GM21619 (cell line): ENCODE data around the gene TRIP12.
"Not testable (repeated sequence)": the region's sequence is repeated elsewhere in the genome, so short reads cannot be mapped to it uniquely, and the experiment has no call there.

Experiments
- ATAC-seq: cut with Tn5 transposase; IDR thresholded peaks from one replicate; pipeline ENCODE4 v1.9.1; 2021; ENCODE audit not compliant: unreplicated experiment

The TRIP12 gene

GRCh38 chr2:229779650-229780049, 142.2 kb downstream of the TRIP12 start:
- ATAC-seq = no peak

GRCh38 chr2:229777716-229778115, 144.1 kb downstream of the TRIP12 start:
- ATAC-seq = no peak

- ATAC-seq = no peak
Observed at GRCh38 chr2:229775614-229776313, 146.0 kb downstream of the TRIP12 start.

GRCh38 chr2:229774237-229774636, 147.6 kb downstream of the TRIP12 start:
- ATAC-seq = no peak

GRCh38 chr2:229768235-229768634, 153.6 kb downstream of the TRIP12 start:
- no peak for ATAC-seq

GRCh38 chr2:229765721-229766120, 156.1 kb downstream of the TRIP12 start:
- no peak for ATAC-seq

GRCh38 chr2:229761663-229762062, 160.1 kb downstream of the TRIP12 start:
- no peak for ATAC-seq

GRCh38 chr2:229757462-229757861, 164.3 kb downstream of the TRIP12 start:
- not testable (repeated sequence) for ATAC-seq

GRCh38 chr2:229752970-229753729, 168.7 kb downstream of the TRIP12 start:
- ATAC-seq = no peak

- no peak for ATAC-seq
Observed at GRCh38 chr2:229749779-229750178, 172.0 kb downstream of the TRIP12 start.

- ATAC-seq = no peak
Observed at GRCh38 chr2:229748950-229749349, 172.9 kb downstream of the TRIP12 start.

GRCh38 chr2:229742691-229743090, 179.1 kb downstream of the TRIP12 start:
- not testable (repeated sequence) for ATAC-seq

- ATAC-seq = no peak
Observed at GRCh38 chr2:229740279-229740678, 181.5 kb downstream of the TRIP12 start.

GRCh38 chr2:229738024-229738625, 183.7 kb downstream of the TRIP12 start:
- no peak for ATAC-seq

- no peak for ATAC-seq
Observed at GRCh38 chr2:229734410-229734809, 187.4 kb downstream of the TRIP12 start.

GRCh38 chr2:229733611-229734245, 188.1 kb downstream of the TRIP12 start:
- ATAC-seq = no peak

GRCh38 chr2:229732897-229733296, 188.9 kb downstream of the TRIP12 start:
- ATAC-seq = no peak

GRCh38 chr2:229731916-229732315, 189.9 kb downstream of the TRIP12 start:
- ATAC-seq = no peak

GRCh38 chr2:229731363-229731762, 190.4 kb downstream of the TRIP12 start:
- ATAC-seq = no peak

- ATAC-seq = no peak
Observed at GRCh38 chr2:229728370-229728769, 193.4 kb downstream of the TRIP12 start.

- ATAC-seq = no peak
Observed at GRCh38 chr2:229726643-229727042, 195.2 kb downstream of the TRIP12 start.
